GM21367 (cell line): Measurements from ENCODE around the gene EDARADD.
"Not testable (repeated sequence)": the region's sequence is repeated elsewhere in the genome, so short reads cannot be mapped to it uniquely, and the experiment has no call there.

Source experiments
- ATAC-seq: cut with Tn5 transposase; IDR thresholded peaks from one replicate; pipeline ENCODE4 v1.9.1; 2021; ENCODE audit not compliant: unreplicated experiment

EDARADD gene

DNA sequence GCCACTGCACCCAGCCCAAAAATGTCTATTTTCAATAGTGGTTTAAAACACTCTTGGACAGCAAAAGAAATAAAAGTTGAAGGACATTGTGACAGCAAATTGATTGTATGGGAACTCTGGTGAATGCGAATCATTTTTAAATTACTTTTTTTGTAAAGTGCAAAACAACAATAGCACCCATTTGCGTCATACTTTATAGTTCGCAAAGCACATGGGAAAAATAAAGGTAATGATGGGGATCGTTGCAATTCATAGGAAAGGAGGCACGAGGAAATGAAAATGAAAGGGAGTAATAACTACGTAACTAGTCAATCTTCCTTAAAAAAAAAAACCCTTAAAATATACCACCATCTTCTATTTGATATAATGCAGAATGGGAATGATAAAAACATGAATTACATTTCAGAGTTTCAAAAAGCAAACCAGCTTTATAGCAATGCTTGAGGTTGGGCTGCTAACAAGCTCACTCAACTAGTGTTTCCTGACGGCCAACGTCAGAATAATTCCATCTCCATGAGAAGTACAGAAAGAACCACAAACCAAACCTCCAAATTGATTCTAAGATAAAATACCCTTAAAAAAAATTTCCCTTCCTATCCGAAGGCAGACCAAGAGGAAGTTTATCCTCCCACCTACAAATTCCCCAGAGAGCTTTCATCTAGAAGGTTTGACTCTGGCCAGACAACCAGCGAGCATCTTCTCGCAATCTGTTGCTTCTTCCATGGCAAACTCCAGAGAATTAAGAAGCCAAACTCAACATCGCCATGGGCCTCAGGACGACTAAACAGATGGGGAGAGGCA, at the start of gene EDARADD:
Gene EDARADD (plus strand): TSS at position 606 of the 801 bp plus-strand sequence. CDS start 159 bp downstream, at position 765.
- no peak for ATAC-seq

DNA sequence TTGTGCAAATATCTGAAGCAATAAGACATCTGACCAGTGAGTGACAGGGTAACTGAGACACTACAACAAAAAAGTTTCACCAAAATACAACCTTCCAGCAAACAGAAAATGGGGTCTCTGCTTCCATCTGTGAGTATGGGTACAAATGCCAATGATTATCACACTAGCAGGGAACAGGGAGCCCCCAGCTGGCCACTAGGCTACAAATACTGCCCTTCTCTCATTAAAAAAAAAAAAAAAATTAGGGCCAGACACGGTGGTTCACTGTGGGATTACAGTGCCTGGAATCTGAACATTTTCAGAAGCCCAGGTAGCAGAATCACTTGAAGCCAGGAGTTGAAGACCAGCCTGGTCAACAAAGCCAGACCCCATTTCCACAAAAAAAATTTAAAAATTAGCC, 48.4 kb upstream of the EDARADD start:
- no peak for ATAC-seq

DNA sequence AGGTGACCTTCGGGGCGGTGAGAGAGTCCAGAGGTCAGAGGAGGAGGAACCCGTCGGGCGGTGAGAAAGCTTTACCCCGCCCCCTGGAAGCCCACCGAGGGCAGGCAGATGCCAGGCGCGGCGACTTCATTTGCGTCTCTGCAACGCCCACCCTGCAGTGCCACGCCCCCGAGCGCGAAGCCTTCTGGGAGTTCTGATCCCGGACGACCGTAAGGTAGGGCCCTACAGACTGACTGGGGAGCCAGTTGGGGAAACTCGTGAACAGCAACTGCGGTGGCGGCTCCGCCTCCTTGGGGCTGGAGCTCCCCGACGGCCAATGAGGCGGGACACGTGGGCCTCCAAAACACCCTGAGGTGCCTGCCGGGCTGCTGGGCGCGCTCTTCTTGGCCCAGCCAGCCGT, 46.0 kb upstream of the EDARADD start:
- ATAC-seq, result no peak

DNA sequence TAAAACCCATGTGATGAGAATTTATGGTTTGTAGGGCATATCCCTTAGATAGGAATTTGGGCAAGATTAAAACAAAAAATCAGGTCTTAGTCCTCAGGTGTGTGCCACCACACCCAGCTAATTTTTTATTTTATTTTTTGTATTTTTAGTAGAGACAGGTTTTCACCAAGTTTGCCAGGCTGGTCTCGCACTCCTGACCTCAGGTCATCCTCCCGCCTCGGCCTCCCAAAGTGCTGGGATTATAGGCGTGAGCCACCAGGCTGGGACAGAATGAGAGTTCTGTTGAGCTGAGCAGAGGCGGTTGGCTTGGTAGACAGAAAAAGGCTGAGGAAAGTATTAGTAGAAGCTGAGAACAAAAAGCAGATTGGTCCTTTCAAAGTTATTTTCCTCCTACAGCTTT, 43.8 kb upstream of the EDARADD start:
- no peak for ATAC-seq

DNA sequence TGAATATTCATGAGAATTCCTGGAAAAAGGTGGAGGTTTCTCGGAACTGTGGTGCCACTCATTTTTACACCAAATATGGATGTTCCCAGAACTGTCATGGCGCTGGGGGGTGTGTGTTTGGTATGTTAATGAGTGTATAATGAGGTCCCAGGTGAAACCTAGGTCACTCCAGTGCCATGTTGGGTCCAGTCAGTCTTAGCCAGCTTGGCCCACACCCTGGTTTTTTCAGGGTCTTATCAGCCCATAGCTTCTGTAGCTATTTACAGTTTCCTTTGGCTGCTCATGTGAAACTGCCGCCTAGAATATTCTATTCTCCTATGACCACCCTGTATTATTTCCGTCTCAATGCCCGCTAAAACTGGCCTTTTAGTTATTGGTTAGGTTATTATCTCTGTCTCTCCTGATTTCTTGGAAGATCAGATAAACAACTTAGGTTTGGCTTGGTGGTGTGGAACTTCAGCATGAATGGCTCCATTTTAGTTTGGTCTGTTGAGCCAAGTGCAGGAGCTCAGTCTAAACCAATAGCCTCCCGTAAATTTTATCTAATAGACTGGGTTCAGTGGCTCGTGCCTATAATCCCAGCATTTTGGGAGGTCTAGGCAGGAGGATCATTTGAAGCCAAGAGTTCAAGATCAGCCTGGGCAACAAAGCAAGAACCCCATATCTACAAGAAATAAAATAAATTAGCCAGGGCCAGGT, 42.1 kb upstream of the EDARADD start:
- no peak for ATAC-seq

DNA sequence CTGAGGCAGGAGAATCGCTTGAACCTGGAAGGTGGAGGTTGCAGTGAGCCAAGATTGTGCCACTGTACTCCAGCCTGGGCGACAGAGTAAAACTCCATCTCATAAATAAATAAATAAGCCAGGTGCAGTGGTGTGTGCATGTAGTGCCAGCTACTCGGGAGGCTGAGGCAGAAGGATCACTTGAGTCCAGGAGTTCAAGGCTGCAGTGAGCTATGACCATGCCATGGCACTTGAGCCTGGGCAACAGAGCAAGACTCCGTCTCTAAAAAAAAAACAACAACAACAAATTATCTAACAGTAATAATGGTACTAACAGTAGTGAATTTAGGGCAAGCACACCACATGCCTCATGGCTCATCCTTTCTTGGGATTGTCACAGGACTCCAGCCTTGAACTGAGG, 41.3 kb upstream of the EDARADD start:
- not testable (repeated sequence) for ATAC-seq

DNA sequence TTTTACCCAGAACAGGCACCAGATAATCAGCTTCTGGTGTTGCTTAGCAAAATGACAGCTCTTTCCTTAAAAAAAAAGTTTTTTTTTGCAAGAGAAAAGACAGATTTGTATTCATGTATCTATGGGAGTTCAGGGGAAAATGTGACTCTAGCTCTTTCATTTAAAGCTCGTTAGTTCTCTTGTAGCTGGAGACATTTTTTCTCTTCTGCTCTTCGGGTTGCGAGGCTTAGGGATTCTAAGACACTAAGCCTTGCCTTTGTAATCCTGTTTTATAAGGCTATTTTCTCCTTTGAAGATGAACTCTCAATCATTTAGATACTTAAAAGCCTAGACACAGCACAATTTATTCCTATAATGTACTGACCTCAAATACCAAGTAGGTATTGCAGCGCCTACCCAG, 40.3 kb upstream of the EDARADD start:
- ATAC-seq, result no peak

DNA sequence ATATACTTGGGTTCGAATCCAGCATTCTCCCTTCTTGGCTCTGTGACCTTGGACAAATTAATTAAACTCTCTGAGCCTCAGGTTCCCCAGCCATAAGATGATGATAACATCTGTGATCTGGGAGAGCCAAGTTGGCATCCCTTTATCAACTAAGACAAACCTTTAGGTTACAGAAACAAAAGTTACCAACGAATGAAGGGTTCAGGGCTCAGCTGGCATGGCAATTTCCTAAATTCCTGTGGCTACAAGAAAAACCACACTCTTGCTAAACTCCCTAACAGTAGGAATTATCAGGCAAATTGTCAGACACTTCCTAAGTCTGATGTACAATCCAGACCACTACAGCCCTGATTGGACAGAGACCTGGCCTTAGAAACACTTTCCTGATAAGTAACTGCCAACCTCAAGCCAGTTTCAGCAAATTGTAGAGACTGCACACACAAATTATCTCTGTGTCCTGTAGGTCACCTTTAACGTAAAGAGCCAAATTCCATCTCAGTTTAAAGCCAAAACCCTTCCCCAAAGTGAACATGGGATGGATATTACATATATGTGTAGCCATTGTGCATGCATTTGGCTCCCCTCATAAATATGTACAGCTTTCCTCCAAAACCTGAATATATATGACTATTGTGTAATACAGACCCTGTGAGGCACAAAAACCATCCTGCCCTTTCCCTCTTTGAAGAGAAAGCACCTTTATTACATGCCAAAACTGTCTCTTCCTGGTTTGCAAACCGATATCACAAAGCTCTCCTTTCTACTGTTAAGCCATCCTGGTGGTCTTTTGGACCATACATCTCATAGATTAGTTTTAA, 39.5 kb upstream of the EDARADD start:
- ATAC-seq, result no peak

DNA sequence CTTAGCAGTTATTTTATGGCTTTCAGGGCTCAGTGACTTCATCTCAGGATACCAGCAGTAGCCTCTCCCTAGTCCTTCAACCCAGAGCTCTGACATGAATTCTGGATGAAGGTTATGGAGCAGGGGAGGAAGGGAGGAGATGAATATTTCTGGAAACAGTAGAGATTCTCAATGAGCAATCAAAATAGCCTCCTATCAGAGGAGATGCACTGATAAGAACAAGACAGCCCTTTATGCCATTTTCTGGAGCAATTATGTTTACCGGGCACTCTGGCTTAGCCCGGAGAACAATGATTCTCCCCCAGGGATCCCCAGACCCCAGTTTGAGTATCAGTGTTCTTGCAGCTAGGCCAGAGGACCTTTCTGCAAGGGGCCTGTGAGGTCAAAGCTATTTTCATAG, 37.9 kb upstream of the EDARADD start:
- no peak for ATAC-seq

DNA sequence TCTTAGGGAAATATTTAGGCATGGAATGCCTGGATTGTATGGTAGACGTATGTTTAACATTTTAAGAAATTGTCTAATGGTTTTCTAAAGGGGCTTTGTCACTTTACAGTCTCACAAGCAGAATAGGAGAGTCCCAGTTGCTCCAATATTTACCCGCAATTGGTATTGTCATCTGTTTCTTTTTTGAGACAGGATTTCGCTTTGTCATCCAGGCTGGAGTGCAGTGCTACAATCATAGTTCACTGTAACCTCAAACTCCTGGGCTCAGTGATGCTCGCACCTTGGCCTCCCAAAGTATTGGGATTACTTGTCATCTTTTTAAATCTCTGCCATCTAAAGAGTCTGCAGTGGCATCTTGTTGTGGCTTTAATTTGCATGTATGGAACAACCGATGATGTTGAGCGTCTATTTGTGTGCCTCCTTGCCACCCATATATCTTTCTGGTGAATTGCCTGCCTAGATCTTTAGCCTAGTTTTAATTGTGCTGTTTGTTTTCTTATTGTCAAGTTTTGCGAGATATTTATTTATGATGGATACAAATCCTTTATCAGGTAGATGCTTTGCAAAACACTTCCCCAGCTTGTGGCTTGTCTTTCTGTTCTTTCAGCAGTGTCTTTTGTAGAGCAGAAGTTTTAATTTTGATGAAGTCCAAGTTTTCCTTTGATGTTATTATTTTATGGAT, 32.0 kb upstream of the EDARADD start:
- no peak for ATAC-seq

DNA sequence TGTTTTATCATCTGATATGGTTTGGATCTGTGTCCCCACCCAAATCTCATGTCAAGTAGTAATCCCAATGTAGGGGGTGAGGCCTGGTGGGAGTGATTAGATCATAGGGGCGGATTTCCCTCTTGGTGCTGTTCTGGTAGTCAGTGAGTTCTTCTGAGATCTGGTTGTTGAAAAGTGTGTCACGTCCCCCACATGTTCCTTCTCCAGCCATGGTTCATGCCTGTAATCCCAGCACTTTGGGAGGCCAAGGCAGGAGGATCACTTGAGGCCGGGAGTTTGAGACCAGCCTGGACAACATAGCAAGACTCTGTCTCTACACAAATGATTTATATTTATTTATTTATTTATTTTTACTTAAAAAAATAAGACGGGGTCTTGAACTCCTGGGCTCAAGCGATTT, 30.8 kb upstream of the EDARADD start:
- ATAC-seq, result no peak

DNA sequence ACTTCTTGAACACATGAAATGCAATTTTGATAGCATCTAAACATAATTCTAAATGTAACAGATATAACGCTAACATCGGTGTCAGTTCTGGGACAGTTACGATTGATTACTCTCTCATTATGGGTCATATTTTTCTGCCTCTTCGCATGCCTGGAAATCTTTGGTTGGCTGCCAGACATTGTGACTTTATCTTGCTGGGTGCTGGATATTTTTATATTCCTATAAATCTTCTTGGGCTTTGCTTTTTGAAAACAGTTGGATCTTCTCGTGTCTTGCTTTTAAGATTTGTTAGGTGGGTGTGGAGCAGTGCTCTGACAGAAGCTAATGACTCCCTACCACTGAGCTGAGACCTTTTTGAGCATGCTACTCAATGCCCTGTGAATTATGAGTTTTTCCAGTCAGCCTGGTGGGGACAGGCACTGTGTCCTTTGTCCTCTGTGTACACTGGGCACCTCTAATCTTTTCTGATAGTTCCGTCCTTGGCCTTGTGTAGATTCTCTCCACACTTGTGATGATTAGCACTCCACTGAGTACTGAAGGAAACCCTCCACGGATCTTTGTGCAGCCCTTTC, 28.0 kb upstream of the EDARADD start:
- no peak for ATAC-seq

DNA sequence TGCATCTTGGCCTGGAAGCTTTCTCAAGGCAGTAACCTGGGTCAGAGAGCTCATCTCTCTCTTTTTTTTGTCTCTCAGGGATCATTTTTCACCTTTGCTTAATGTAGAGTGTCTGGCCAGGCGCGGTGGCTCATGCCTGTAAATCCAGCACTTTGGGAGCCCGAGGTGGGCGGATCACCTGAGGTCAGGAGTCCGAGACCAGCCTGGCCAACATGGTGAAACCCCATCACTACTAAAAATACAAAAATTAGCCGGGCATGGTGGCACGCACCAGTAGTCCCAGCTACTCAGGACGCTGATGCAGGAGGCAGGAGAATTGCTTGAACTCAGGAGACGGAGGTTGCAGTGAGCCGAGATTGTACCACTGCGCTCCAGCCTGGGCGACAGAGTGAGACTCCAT, 27.4 kb upstream of the EDARADD start:
- not testable (repeated sequence) for ATAC-seq

DNA sequence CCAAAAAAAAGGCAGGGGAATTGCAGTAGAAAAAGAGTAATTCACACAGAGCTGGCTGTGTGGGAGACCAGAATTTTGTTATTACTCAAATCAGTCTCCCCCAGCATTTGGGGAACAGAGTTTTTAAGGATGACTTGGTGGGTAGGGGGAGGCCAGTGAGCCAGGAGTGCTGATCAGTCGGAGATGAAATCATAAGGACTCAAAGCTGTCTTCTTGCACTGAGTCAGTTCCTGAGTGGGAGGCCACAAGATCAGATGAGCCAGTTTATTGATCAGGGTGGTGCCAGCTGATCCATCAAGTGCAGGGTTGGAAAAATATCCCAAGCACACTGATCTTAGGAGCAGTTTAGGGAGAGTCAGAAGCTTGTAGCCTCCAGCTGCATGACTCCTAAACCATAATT, 23.7 kb upstream of the EDARADD start:
- ATAC-seq, result no peak

DNA sequence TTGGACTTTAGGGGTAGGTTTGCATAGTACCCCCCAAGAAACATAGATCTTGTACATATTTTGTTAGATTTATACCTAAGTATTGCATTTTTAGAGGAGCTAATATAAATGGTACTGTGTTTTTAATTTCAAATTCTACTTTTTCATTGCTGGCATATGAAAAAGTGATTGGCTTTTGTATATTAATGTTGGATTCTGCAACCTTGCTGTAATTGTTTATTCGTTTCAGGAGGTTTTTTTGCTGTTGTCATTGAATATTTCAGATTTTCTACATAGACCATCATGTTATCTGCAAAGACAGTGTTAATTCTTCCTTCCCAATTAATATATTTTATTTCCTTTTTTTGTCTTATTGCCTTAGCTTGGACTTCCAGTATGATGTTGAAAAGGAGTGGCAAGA, 23.0 kb upstream of the EDARADD start:
- no peak for ATAC-seq

DNA sequence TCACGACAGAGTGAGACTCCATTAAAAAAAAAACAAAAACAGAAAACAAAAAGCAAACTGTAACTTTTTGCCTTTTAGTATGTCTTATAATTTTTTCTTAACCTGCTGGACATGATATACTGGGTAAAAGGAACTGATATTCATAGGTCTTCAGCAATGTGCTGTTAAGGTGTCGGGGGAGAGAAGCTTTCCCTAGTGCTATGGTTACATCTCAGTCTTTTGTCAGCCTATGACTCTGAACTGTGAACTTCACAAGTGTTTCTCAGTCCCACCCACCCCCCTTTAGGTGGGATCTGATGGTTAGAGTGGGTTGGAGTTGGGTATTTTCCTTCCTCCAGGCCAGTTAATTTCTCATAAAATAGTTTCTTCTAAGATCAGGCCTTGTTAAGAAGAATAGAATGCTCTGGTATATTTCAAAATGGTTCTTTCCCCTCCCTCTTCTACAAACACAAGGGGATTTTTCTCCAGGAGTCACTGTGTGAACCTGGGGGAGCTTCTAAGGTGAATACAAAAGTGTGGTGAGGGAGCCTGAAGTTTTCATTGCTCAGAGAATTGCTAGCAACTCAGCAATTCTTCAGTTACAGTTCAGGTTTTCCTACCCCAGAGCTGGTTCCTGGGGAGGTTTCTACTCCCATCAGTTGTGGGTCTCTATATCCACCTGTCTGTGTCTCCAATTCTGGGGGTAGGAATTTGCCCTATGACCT, 16.1 kb upstream of the EDARADD start:
- no peak for ATAC-seq

DNA sequence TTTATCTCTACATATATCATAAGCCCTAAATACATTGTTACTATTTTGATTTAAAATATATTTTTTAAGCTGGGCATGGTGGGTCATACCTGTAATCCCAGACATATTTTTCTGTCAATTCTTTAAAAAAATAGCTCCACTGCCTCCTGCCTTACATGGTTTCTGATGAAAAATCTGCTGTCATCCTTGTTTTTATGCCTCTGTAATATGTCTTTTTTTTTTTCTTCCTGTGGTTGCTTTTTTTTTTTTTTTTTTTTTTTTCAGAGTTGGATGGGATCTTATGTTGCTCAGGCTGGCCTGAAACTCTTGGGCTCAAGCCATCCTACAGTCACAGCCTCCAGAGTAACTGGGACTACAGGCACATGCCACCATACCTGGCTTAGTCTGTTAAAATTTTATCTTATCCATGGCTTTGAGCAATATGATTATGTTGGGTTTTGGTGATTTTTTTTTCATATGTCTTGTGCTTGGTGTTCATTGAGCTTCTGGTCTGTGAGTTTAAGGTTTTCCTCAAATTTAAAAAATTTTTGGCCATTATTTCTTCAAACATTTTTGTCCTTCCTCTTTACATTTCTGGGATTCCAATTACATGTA, 12.4 kb upstream of the EDARADD start:
- no peak for ATAC-seq

DNA sequence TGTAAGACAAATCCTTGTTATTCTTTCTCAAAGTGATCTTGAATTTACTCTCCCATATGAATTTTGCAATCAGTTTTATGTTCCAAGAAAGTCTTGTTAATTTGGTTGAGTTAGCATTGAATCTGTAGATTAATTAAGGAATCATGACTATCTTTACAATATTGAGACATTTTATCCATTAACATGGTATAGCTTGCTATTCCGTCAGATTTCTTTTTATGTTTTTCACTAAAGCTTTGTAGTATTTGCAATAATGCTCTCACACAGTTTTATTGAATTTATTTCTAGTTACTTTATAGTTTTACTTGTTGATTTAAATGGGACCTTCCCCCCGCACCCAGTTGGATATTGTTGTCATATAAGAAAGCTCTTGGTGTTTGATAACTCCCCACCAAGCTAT, 5.8 kb upstream of the EDARADD start:
- no peak for ATAC-seq

DNA sequence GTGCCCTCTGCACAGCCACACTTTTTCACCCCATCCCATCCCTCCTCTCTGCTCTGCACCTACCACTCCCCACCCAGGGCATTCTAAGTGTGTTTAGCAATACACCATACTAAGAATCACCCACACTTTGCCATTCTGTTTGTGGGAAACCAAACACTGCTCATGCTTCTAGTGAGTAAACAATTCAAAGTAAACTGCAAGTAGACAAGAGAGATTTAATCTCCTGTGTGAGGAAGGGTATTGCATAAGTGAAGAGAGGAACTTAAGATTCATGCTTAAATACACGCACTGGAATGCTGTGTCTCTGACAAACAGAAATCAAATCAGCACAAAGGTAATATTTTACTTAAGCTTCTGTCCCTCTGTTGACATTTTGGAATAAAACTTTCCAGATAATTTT, 4.8 kb upstream of the EDARADD start:
- ATAC-seq, result no peak

DNA sequence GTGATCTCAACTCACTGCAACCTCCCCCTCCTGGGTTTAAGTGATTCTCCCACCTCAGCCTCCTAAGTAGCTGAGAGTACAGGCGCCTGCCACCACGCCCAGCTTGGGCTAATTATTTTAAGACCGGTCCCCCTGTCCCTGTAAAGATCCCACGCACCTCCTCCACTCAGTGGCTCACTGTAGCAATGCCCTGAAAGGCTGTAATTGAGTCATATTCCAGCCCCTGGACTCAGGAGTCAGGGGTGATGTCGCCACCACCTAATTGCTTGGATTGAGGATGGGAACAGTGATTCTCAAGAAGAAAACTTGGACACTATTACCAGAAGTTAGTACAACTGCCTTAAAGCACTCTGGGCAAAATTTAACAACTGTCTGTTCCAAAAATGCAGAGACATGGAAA, 3.1 kb upstream of the EDARADD start:
- no peak for ATAC-seq
